ENCODE data around the gene APBB1IP.

GRCh38 chr10:26483554-26483953, 45.4 kb downstream of the APBB1IP start:
- no peak for TF ChIP-seq EZH2 (IDR thresholded peaks at IDR 0.05; ENCODE audit: low read depth, low read length, severe bottlenecking)
- TF ChIP-seq CTCF (IDR thresholded peaks at IDR 0.05; ENCODE audit: control extremely low read depth in 1 of 3, insufficient read depth in 1 of 3, low read depth in 1 of 3, low read length in 3 of 3), result no peak
- TF ChIP-seq EP300 (IDR thresholded peaks at IDR 0.05; ENCODE audit: borderline replicate concordance in 1 of 2, low read depth in 2 of 2, low read length in 2 of 2), result no peak
- TF ChIP-seq SRF (IDR thresholded peaks at IDR 0.05; ENCODE audit: low read depth, low read length), result no peak

Data from H1 (cell line).